Effector memory CD8-positive, alpha-beta T cell (primary cell): ENCODE results near the gene CACNA2D3.

ENCODE experiments used
- ATAC-seq: fragments of 150-1000 bp; cut with Tn5 transposase; replicated peaks from 2 replicates; pipeline ENCODE4 v1.10.0; 2021; ENCODE audit warnings: mild to moderate bottlenecking, moderate library complexity
- DNase-seq, 3 experiments: peaks; one replicate each; pipeline ENCODE4 v3.0.0; 2021
- H3K27ac Mint-ChIP-seq, 2 donors: one replicate each; pipeline ENCODE4 v1.8.0; 2022; ENCODE audit warnings: mild to moderate bottlenecking in 2 of 2, mixed read lengths in 2 of 2, moderate library complexity in 2 of 2
- H3K27me3 Mint-ChIP-seq, 2 donors: one replicate each; pipeline ENCODE4 v1.8.0; 2022; ENCODE audit warnings: mixed read lengths in 2 of 2
- H3K36me3 Mint-ChIP-seq: one replicate; pipeline ENCODE4 v1.8.0; 2022; ENCODE audit warnings: mild to moderate bottlenecking, moderate library complexity, mixed read lengths; ENCODE audit not compliant: insufficient read depth
- H3K4me1 Mint-ChIP-seq, 2 donors: one replicate each; pipeline ENCODE4 v1.8.0; 2022; ENCODE audit warnings: low read depth in 2 of 2, mixed read lengths in 2 of 2
- H3K4me3 Mint-ChIP-seq, 2 donors: one replicate each; pipeline ENCODE4 v1.8.0; 2022; ENCODE audit warnings: mild to moderate bottlenecking in 2 of 2, mixed read lengths in 2 of 2, moderate library complexity in 2 of 2
- H3K9me3 Mint-ChIP-seq, 2 donors: one replicate each; pipeline ENCODE4 v1.8.0; 2022; ENCODE audit warnings: mixed read lengths in 2 of 2

CACNA2D3 gene

DNA sequence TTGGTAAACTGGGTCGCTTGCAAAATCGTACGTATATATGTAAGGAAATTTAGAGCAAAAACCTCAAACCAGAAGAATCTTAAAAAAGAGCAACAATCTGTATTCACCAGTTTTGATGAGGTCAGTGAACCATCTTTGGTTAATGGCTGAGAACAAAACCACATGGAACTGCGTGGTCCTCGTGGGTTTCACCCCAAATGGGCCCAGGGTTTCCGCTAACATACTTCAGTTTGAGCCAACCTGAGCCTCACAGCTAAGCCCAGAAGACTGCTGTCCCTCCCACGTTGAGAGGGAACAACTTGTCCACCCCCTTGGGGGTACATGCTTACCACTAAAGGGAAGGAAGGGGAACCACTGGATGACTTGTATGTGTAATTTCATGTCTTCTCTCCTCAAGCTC lies 204.6 kb downstream of the CACNA2D3 start:
- Mint-ChIP-seq H3K27me3 (no peaks in the 10 kb centered on the region), H3K27ac (no peak overlapping the region), H3K4me3 (no peak overlapping the region), H3K4me1 (no peaks in the 10 kb centered on the region), H3K36me3 (no peaks in the 10 kb centered on the region), H3K9me3 (peaks cover 0 to 7% of the 10 kb centered on the region in 2 donors)
- DNase-seq: no peak
- no peak for ATAC-seq

DNA sequence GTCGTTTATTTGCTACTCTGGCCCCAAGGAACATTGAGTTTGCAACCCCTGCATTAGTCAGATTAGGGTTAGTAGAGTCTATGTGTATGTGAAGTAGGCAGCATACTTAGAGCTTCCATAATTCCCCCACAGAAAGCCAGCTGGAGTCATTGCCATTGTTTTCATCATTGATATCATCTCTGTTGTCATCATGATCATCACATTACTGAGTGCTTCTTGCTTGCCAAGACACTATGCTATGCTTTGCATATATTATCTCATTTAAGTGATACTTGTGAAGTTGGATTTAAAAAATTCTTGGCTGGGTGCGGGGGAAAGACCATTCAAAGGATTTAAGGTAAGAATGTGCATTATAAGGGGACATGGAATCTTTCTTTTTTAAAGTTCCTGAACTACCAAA lies 209.0 kb downstream of the CACNA2D3 start:
- Mint-ChIP-seq H3K36me3 (no peaks in the 10 kb centered on the region), H3K9me3 (no peaks in the 10 kb centered on the region), H3K27ac (no peak overlapping the region), H3K27me3 (no peaks in the 10 kb centered on the region), H3K4me3 (no peak overlapping the region), H3K4me1 (no peaks in the 10 kb centered on the region)
- ATAC-seq: no peak
- DNase-seq: no peak

DNA sequence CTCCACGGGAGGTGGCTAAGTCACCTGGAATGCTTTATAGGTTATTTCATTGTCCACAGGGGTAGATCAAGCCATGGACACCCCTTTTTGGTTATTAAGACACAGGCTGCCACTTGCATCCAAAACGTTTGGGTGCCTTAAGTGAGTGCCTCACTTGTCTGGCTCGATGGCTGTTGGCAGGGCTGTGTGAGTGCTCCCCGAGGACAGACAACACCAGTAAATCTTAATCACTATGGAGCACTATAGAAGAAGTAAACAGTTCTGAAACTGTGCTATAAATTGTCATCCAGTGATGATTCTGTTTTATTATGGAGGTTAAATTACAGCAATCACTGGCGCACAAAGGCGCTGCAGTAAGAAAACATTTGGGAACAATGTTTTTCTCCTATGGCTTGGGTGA lies 215.5 kb downstream of the CACNA2D3 start:
- no peak overlapping the region for H3K4me3 Mint-ChIP-seq
- no peak for ATAC-seq
- peaks cover 3 to 9% of the 10 kb centered on the region in 2 donors for H3K9me3 Mint-ChIP-seq
- H3K4me1 Mint-ChIP-seq: no peaks in the 10 kb centered on the region
- H3K27ac Mint-ChIP-seq: no peak overlapping the region
- no peaks in the 10 kb centered on the region for H3K36me3 Mint-ChIP-seq
- no peak for DNase-seq
- no peaks in the 10 kb centered on the region for H3K27me3 Mint-ChIP-seq

DNA sequence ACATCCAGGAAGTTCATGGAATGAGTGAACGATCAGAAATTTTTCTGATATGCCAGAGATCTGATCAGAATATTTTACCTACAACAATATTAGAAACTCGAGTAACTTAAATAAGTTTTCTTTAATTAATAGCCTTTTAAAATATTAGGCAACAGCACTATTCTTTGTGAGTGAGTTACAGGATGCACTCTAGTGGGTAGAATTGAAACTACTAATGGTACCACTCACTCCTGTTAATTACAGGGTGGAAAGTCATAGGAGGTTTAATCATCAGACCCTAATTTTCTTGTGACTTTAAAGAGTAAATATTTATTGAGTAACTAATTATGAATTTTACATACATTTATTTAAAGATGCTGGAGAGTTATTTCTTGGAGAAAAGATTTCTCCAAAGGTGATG lies 217.3 kb downstream of the CACNA2D3 start:
- Mint-ChIP-seq H3K4me3 (no peak overlapping the region), H3K27ac (no peak overlapping the region), H3K27me3 (no peaks in the 10 kb centered on the region), H3K9me3 (peaks cover 3 to 9% of the 10 kb centered on the region in 2 donors), H3K36me3 (no peaks in the 10 kb centered on the region), H3K4me1 (no peaks in the 10 kb centered on the region)
- ATAC-seq (no peak), DNase-seq (no peak)

GRCh38 chr3:54341811-54342210 lies 219.5 kb downstream of the CACNA2D3 start:
- DNase-seq (no peak), ATAC-seq (no peak)
- Mint-ChIP-seq H3K4me1 (no peaks in the 10 kb centered on the region), H3K36me3 (no peaks in the 10 kb centered on the region), H3K4me3 (no peak overlapping the region), H3K27me3 (no peaks in the 10 kb centered on the region), H3K27ac (no peak overlapping the region), H3K9me3 (peaks cover 3 to 6% of the 10 kb centered on the region in 2 donors)

DNA sequence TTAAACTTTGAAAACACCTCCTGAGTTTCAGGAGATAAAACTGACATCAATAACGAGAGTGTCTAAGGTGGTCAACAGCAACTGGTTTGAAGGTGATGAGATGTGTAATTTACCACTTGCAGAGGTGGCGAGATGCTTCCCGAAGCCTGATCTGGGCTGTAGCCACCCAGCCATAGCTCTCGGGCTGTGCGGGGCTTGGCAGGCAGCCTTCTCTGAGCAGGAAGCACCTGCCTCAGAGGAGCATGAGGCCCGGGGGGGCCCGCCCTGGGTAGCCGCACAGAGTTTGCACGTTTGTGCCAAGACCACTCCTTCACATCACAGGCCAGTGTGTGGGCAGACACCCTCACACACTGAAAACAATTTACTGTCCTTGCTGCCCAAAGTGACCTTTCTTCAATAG lies 220.3 kb downstream of the CACNA2D3 start:
- no peak overlapping the region for H3K4me3 Mint-ChIP-seq
- DNase-seq: no peak

GRCh38 chr3:54343495-54343894 lies 221.1 kb downstream of the CACNA2D3 start:
- Mint-ChIP-seq H3K27me3 (no peaks in the 10 kb centered on the region), H3K4me3 (no peak overlapping the region), H3K4me1 (no peaks in the 10 kb centered on the region), H3K9me3 (no peaks in the 10 kb centered on the region), H3K27ac (no peak overlapping the region), H3K36me3 (no peaks in the 10 kb centered on the region)
- ATAC-seq (no peak), DNase-seq (no peak)

More for the DNA sequence above, 220.3 kb downstream of the CACNA2D3 start:
- Mint-ChIP-seq H3K36me3 (no peaks in the 10 kb centered on the region), H3K27me3 (no peaks in the 10 kb centered on the region), H3K27ac (no peak overlapping the region), H3K4me1 (no peaks in the 10 kb centered on the region), H3K9me3 (peaks cover 0 to under 1% of the 10 kb centered on the region in 2 donors)
- ATAC-seq: no peak

GRCh38 chr3:54344601-54345231 lies 222.4 kb downstream of the CACNA2D3 start:
- no peak overlapping the region for H3K27ac Mint-ChIP-seq
- H3K36me3 Mint-ChIP-seq: no peaks in the 10 kb centered on the region
- H3K4me1 Mint-ChIP-seq: no peaks in the 10 kb centered on the region
- H3K27me3 Mint-ChIP-seq: no peaks in the 10 kb centered on the region
- no peaks in the 10 kb centered on the region for H3K9me3 Mint-ChIP-seq
- H3K4me3 Mint-ChIP-seq: no peak overlapping the region
- ATAC-seq: no peak
- no peak for DNase-seq

DNA sequence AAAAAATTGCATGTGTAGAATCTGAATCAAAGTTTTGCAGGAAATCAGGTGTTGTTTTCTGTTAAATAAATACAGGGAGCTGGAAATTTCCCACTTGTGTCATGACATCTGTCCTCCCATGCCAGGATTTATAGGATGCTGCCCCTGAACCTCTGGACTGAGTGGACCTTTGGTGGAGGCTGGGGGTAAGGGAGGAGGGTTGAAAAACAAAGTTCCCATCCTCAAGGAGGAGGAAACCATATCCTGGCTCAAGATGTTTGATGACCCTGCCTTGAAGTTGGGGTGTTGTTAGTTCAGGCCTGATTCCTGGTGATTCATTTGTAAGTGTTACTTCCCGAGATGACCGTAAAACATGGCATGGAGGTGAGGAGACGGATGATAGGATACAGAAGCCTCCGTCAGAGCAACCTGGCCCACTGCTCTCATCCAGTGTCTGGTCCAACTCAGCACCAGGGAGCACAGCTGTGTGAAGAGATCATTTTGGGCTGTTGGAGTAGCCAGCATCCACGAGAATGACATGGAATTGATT lies 223.6 kb downstream of the CACNA2D3 start:
- no peak for DNase-seq
- H3K9me3 Mint-ChIP-seq: no peaks in the 10 kb centered on the region
- H3K4me1 Mint-ChIP-seq: no peaks in the 10 kb centered on the region
- H3K4me3 Mint-ChIP-seq: no peak overlapping the region
- no peaks in the 10 kb centered on the region for H3K36me3 Mint-ChIP-seq
- no peaks in the 10 kb centered on the region for H3K27me3 Mint-ChIP-seq
- H3K27ac Mint-ChIP-seq: no peak overlapping the region
- no peak for ATAC-seq

DNA sequence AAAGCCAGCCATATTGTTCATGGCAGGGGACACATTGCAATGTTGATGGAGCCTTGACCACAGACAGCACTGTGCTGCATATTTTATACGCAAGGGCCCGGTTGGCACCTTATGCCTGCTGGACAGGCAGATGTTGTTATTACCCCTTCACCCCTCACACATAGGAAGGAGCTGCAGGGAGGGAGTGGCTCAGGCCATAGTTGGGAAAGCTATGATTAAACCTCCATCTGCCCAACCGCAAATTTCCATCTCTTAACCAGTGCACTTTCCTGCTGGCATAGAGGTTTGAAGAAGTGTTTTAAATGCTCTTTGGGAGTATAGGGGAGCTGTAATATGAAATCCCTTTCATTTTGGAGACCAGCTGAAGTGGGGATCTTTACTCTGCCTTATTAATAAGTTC lies 224.7 kb downstream of the CACNA2D3 start:
- no peaks in the 10 kb centered on the region for H3K27me3 Mint-ChIP-seq
- no peaks in the 10 kb centered on the region for H3K36me3 Mint-ChIP-seq
- H3K27ac Mint-ChIP-seq: no peak overlapping the region
- DNase-seq: no peak
- ATAC-seq: no peak
- no peaks in the 10 kb centered on the region for H3K9me3 Mint-ChIP-seq
- no peak overlapping the region for H3K4me3 Mint-ChIP-seq
- H3K4me1 Mint-ChIP-seq: no peaks in the 10 kb centered on the region

GRCh38 chr3:54347933-54348332 lies 225.6 kb downstream of the CACNA2D3 start:
- no peaks in the 10 kb centered on the region for H3K9me3 Mint-ChIP-seq
- H3K27me3 Mint-ChIP-seq: no peaks in the 10 kb centered on the region
- H3K27ac Mint-ChIP-seq: no peak overlapping the region
- no peaks in the 10 kb centered on the region for H3K36me3 Mint-ChIP-seq
- no peaks in the 10 kb centered on the region for H3K4me1 Mint-ChIP-seq
- no peak for DNase-seq
- ATAC-seq: no peak
- H3K4me3 Mint-ChIP-seq: no peak overlapping the region

- H3K27ac Mint-ChIP-seq: no peak overlapping the region
- DNase-seq: no peak
Observed at GRCh38 chr3:54349231-54349652, 226.9 kb downstream of the CACNA2D3 start.

DNA sequence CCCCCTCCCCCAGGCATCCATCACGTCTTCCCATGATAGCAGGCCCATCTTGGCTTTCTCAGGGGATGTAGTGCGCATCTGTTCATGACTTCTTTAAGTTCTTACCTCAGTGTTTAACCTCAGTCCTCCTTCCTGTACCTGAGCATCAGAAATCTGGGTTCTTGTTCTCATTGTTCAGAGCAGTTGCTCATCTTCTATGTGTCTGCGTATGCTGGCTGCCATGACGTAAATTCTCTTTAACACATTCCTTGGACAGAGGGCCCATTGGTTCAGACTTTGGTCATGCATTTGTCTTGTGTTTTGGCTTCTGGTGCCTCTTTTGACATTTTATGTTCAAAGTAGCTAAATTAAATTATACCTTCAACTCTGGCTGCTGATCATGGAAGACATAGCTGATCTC lies 227.3 kb downstream of the CACNA2D3 start:
- Mint-ChIP-seq H3K9me3 (no peaks in the 10 kb centered on the region), H3K4me3 (no peak overlapping the region), H3K4me1 (no peaks in the 10 kb centered on the region), H3K27ac (no peak overlapping the region), H3K36me3 (no peaks in the 10 kb centered on the region), H3K27me3 (no peaks in the 10 kb centered on the region)
- no peak for DNase-seq
- ATAC-seq: no peak

More at GRCh38 chr3:54349231-54349652, 226.9 kb downstream of the CACNA2D3 start:
- H3K27me3 Mint-ChIP-seq: no peaks in the 10 kb centered on the region
- H3K4me3 Mint-ChIP-seq: no peak overlapping the region
- no peaks in the 10 kb centered on the region for H3K4me1 Mint-ChIP-seq
- no peaks in the 10 kb centered on the region for H3K9me3 Mint-ChIP-seq
- ATAC-seq: no peak
- no peaks in the 10 kb centered on the region for H3K36me3 Mint-ChIP-seq

GRCh38 chr3:54353546-54353945 lies 231.2 kb downstream of the CACNA2D3 start:
- ATAC-seq (no peak), DNase-seq (no peak)
- Mint-ChIP-seq H3K36me3 (no peaks in the 10 kb centered on the region), H3K27me3 (no peaks in the 10 kb centered on the region), H3K4me1 (no peaks in the 10 kb centered on the region), H3K9me3 (peaks cover 0 to 4% of the 10 kb centered on the region in 2 donors), H3K27ac (no peak overlapping the region), H3K4me3 (no peak overlapping the region)
